Keratinocyte (primary cell): ENCODE measurements around the gene FRMD7. TPM values are rescaled to one million over a fixed set of nuclear protein-coding genes. Genes with fewer than 3 reads are reported as not detected.

Experiments used
- DNase-seq: peaks from one replicate; pipeline ENCODE4 v3.0.0-alpha.2; 2011; ENCODE audit warnings: low read depth, missing footprints, low spot score
- FAIRE-seq: peaks from 2 replicates; lab custom pipeline; 2011; peaks lifted over from hg19 to GRCh38; lab: Jason Lieb, UNC
- H2AFZ ChIP-seq: 2 replicates; pipeline ENCODE4 v1.6.0; 2012; ENCODE audit warnings: low read length, control low read depth, inconsistent platforms; ENCODE audit not compliant: control insufficient read depth
- H3K27ac ChIP-seq: 2 replicates; pipeline ENCODE4 v1.5.1; 2011; ENCODE audit warnings: low read length; ENCODE audit not compliant: control insufficient read depth, insufficient read depth
- H3K27me3 ChIP-seq: 3 replicates; pipeline ENCODE4 v1.6.0; 2011; ENCODE audit warnings: low read length; ENCODE audit not compliant: control insufficient read depth, insufficient read depth; ENCODE audit errors: extremely low read depth
- H3K36me3 ChIP-seq, 2 experiments: 2 replicates in 1 of 2; 3 replicates in 1 of 2; pipeline ENCODE4 v1.5.1; 2011; ENCODE audit warnings: low read length in 2 of 2, mild to moderate bottlenecking in 1 of 2; ENCODE audit not compliant: control insufficient read depth in 2 of 2, insufficient read depth in 2 of 2; ENCODE audit errors: extremely low read depth in 1 of 2
- H3K4me1 ChIP-seq: 3 replicates; pipeline ENCODE4 v1.5.1; 2011; ENCODE audit warnings: low read length; ENCODE audit not compliant: control insufficient read depth, insufficient read depth; ENCODE audit errors: extremely low read depth
- H3K4me2 ChIP-seq: 3 replicates; pipeline ENCODE4 v1.6.0; 2011; ENCODE audit warnings: low read depth, low read length; ENCODE audit not compliant: control insufficient read depth, insufficient read depth; ENCODE audit errors: extremely low read depth
- H3K4me3 ChIP-seq, 3 experiments: fragments of 200-600 bp in 1 of 3; sonication (generic) in 1 of 3; 2 replicates in 2 of 3; 3 replicates in 1 of 3; pipeline ENCODE4 v1.5.1; 2011 to 2016; ENCODE audit warnings: low read length in 3 of 3, mild to moderate bottlenecking in 3 of 3, control low read depth in 2 of 3, inconsistent platforms in 1 of 3, low read depth in 1 of 3, mixed read lengths in 1 of 3, mixed run types in 1 of 3, moderate library complexity in 1 of 3; ENCODE audit not compliant: control insufficient read depth in 2 of 3, insufficient read depth in 2 of 3; ENCODE audit errors: extremely low read depth in 1 of 3
- H3K79me2 ChIP-seq: 2 replicates; pipeline ENCODE4 v1.6.0; 2012; ENCODE audit warnings: low read length; ENCODE audit not compliant: control insufficient read depth, insufficient read depth
- H3K9ac ChIP-seq: 3 replicates; pipeline ENCODE4 v1.6.0; 2011; ENCODE audit warnings: low read length; ENCODE audit not compliant: control insufficient read depth, insufficient read depth; ENCODE audit errors: extremely low read depth
- H3K9me1 ChIP-seq: 3 replicates; pipeline ENCODE4 v1.6.0; 2011; ENCODE audit warnings: low read length; ENCODE audit not compliant: control insufficient read depth, insufficient read depth; ENCODE audit errors: extremely low read depth
- H3K9me3 ChIP-seq: 2 replicates; pipeline ENCODE4 v1.5.1; 2012; ENCODE audit warnings: low read depth, low read length; ENCODE audit not compliant: control insufficient read depth
- H4K20me1 ChIP-seq: 3 replicates; pipeline ENCODE4 v1.6.0; 2011; ENCODE audit warnings: low read length; ENCODE audit not compliant: control insufficient read depth, insufficient read depth; ENCODE audit errors: extremely low read depth
- CTCF ChIP-seq, 3 experiments: IDR thresholded peaks in 1 of 3; conservative IDR thresholded peaks in 1 of 3; optimal IDR thresholded peaks in 1 of 3; 2 replicates in 2 of 3; 3 replicates in 1 of 3; pipeline versions ENCODE3 to v1.5.1; 2011; ENCODE audit warnings: low read length in 3 of 3, mild to moderate bottlenecking in 3 of 3, moderate library complexity in 2 of 3, control low read depth in 1 of 3, inconsistent platforms in 1 of 3; ENCODE audit not compliant: insufficient read depth in 2 of 3; ENCODE audit errors: extremely low read depth in 1 of 3
- EZH2 ChIP-seq: IDR thresholded peaks from one replicate; pipeline ENCODE4 v1.6.1; 2012; ENCODE audit warnings: inconsistent platforms, mild to moderate bottlenecking, low read length, moderate library complexity
- dilution Hi-C: fragments of 300-500 bp; cut with MboI; formaldehyde crosslinking; loops from one replicate; pipeline ENCODE4 v1.7.0; 2020; ENCODE audit warnings: low sequenced_read_pairs; ENCODE audit not compliant: extremely low pct_ligation_motif_present
- polyA plus RNA-seq, 5 experiments: library from polyadenylated mRNA; depleted of rRNA in 3 of 5; stranded (reverse) in 3 of 5; stranded (forward) in 1 of 5; unstranded in 1 of 5; fragments of >200 nt; gene quantifications; 1 replicate in 1 of 5; 2 replicates in 3 of 5; 3 replicates in 1 of 5; pipeline versions ENCODE4 v1.2.1 to v1.2.3, GENCODE V29; 2011 to 2012; ENCODE audit warnings: missing spikeins in 2 of 5, low read depth in 1 of 5, low replicate concordance in 1 of 5

Gene FRMD7
- polyA plus RNA-seq, 1 donor (not counting 4 experiments of a cell fraction or from before 2014, with no cell fraction given) = not detected

GRCh38 chrX:132046533-132046932 lies 81.3 kb downstream of the FRMD7 start:
- TF ChIP-seq EZH2 (no peak), CTCF (optimal IDR thresholded peaks at IDR 0.05 in 1 of 3, IDR thresholded peaks at IDR 0.05 in 1 of 3, conservative IDR thresholded peaks at IDR 0.05 in 1 of 3; ENCODE audit: extremely low read depth in 1 of 3, insufficient read depth in 2 of 3, low read length in 3 of 3) (no peak)
- Histone ChIP-seq H4K20me1 (no peaks in the 10 kb centered on the region), H3K27ac (no peak overlapping the region), H3K9me1 (no peaks in the 10 kb centered on the region), H2AFZ (no peak overlapping the region), H3K27me3 (no peaks in the 10 kb centered on the region), H3K4me2 (no peak overlapping the region), H3K9me3 (no peaks in the 10 kb centered on the region), H3K36me3 (no peaks in the 10 kb centered on the region), H3K4me3 (no peak overlapping the region), H3K9ac (no peak overlapping the region), H3K79me2 (peaks cover 8% of the 10 kb centered on the region), H3K4me1 (no peaks in the 10 kb centered on the region)
- FAIRE-seq (no peak), DNase-seq (no peak)
- dilution Hi-C loops = no loop called here

- H4K20me1 ChIP-seq = no peaks in the 10 kb centered on the region
- no peak for TF ChIP-seq EZH2
- TF ChIP-seq CTCF (optimal IDR thresholded peaks at IDR 0.05 in 1 of 3, IDR thresholded peaks at IDR 0.05 in 1 of 3, conservative IDR thresholded peaks at IDR 0.05 in 1 of 3; ENCODE audit: extremely low read depth in 1 of 3, insufficient read depth in 2 of 3, low read length in 3 of 3) = no peak
- no peak overlapping the region for H3K4me2 ChIP-seq
- peaks cover 8% of the 10 kb centered on the region for H3K79me2 ChIP-seq
- no peaks in the 10 kb centered on the region for H3K9me1 ChIP-seq
- H2AFZ ChIP-seq = no peak overlapping the region
- no peak overlapping the region for H3K27ac ChIP-seq
- DNase-seq = no peak
- no peaks in the 10 kb centered on the region for H3K9me3 ChIP-seq
- H3K27me3 ChIP-seq = no peaks in the 10 kb centered on the region
- no peak for FAIRE-seq
- dilution Hi-C loops = no loop called here
- H3K36me3 ChIP-seq = no peaks in the 10 kb centered on the region
- H3K4me1 ChIP-seq = no peaks in the 10 kb centered on the region
- H3K9ac ChIP-seq = no peak overlapping the region
- H3K4me3 ChIP-seq = no peak overlapping the region
Measured at GRCh38 chrX:132045456-132045855, 82.4 kb downstream of the FRMD7 start.
